ENCODE data around the gene MIER1. TPM values are rescaled to one million over a fixed set of nuclear protein-coding genes. Genes with fewer than 3 reads are reported as not detected.

Gene MIER1
- total and polyA plus RNA-seq, 9 of the 15 experiments (the other 6 are each of a cell fraction or from before 2014, with no cell fraction given): 13.9 to 34.8 (median 21.5) TPM

GRCh38 chr1:66916320-66916719, 8.5 kb upstream of the MIER1 start (continued):
- peak in 1 of 2 experiments; percentile 28; a peak in 1 of 4 replicates for TF ChIP-seq MNT (conservative IDR thresholded peaks at IDR 0.05)
- no peak for TF ChIP-seq ZNF444 (CRISPR knock-in tag; IDR thresholded peaks at IDR 0.05)
- TF ChIP-seq NONO (IDR thresholded peaks at IDR 0.05; ENCODE audit: low read depth in 2 of 2, low read length in 1 of 2): no peak
- TF ChIP-seq ZNF311 (CRISPR knock-in tag; IDR thresholded peaks at IDR 0.05): no peak
- TF ChIP-seq HMG20B (CRISPR knock-in tag; IDR thresholded peaks at IDR 0.05): no peak
- TF ChIP-seq NKRF (IDR thresholded peaks at IDR 0.05; ENCODE audit: borderline replicate concordance): no peak
- TF ChIP-seq MEIS2 (IDR thresholded peaks at IDR 0.05; ENCODE audit: partially characterized antibody): peak; percentile 94
- TF ChIP-seq ATF3 (IDR thresholded peaks at IDR 0.05): peak; percentile 82
- TF ChIP-seq ATF3 (CRISPR knock-in tag; conservative IDR thresholded peaks at IDR 0.05): no peak
- TF ChIP-seq ZNF717 (CRISPR knock-in tag; IDR thresholded peaks at IDR 0.05): no peak
- TF ChIP-seq CREB3L1 (IDR thresholded peaks at IDR 0.05; ENCODE audit: borderline replicate concordance, low read depth): no peak
- TF ChIP-seq ZNF449 (CRISPR knock-in tag; IDR thresholded peaks at IDR 0.05): peak; percentile 63; the same call in 1 of the 2 replicates
- TF ChIP-seq RCOR1 (IDR thresholded peaks at IDR 0.05; ENCODE audit: borderline replicate concordance in 1 of 2, low read depth in 2 of 2, low read length in 2 of 2): peak in 1 of 2 experiments; percentile 98; a peak in 3 of 4 replicates
- TF ChIP-seq NR2C2 (CRISPR knock-in tag; IDR thresholded peaks at IDR 0.05): no peak
- no peak for TF ChIP-seq NR2C2 (tag; IDR thresholded peaks at IDR 0.05)
- no peak for TF ChIP-seq ZNF436 (CRISPR knock-in tag; IDR thresholded peaks at IDR 0.05)
- no peak for TF ChIP-seq POU5F1 (IDR thresholded peaks at IDR 0.05; ENCODE audit: borderline replicate concordance, low read depth, low read length, partially characterized antibody)
- TF ChIP-seq PYGO2 (tag; IDR thresholded peaks at IDR 0.05): no peak
- no peak for TF ChIP-seq KAT8 (IDR thresholded peaks at IDR 0.05; ENCODE audit: low read depth)
- TF ChIP-seq ZKSCAN1 (IDR thresholded peaks at IDR 0.05; ENCODE audit: low read depth, low read length): no peak

Data from K562 (cell line).